Trophoblast cell (in vitro differentiated cells and primary cell): Measurements from ENCODE around the gene CYTH2.

Experiments
- DNase-seq, 2 donors: peaks; one replicate each; pipeline ENCODE4 v3.0.0-alpha.2; 2016
- H2AFZ ChIP-seq: 2 replicates; pipeline ENCODE4 v1.6.1; 2013; ENCODE audit warnings: low read length, moderate library complexity, mild to moderate bottlenecking; ENCODE audit not compliant: insufficient read depth, poor library complexity
- H2AK5ac ChIP-seq: 2 replicates; pipeline ENCODE4 v1.6.1; 2013; ENCODE audit warnings: mild to moderate bottlenecking, low read length
- H2BK120ac ChIP-seq: 2 replicates; pipeline ENCODE4 v1.6.1; 2013; ENCODE audit warnings: low read length, mild to moderate bottlenecking, moderate library complexity; ENCODE audit not compliant: insufficient read depth, poor library complexity
- H2BK12ac ChIP-seq: 2 replicates; pipeline ENCODE4 v1.6.1; 2013; ENCODE audit warnings: mild to moderate bottlenecking, low read length, moderate library complexity
- H2BK5ac ChIP-seq: 2 replicates; pipeline ENCODE4 v1.6.1; 2013; ENCODE audit warnings: low read length, low read depth, moderate library complexity, mild to moderate bottlenecking; ENCODE audit not compliant: poor library complexity
- H3K14ac ChIP-seq: 2 replicates; pipeline ENCODE4 v1.6.1; 2013; ENCODE audit warnings: mild to moderate bottlenecking, low read length
- H3K18ac ChIP-seq: 2 replicates; pipeline ENCODE4 v1.6.1; 2013; ENCODE audit warnings: mild to moderate bottlenecking, low read length
- H3K23ac ChIP-seq: 2 replicates; pipeline ENCODE4 v1.6.1; 2013; ENCODE audit warnings: low read length
- H3K27ac ChIP-seq: 2 replicates; pipeline ENCODE4 v1.5.1; 2013; ENCODE audit warnings: low read depth, mild to moderate bottlenecking, inconsistent platforms, low read length, moderate library complexity
- H3K27me3 ChIP-seq: 2 replicates; pipeline ENCODE4 v1.6.1; 2013; ENCODE audit warnings: inconsistent platforms, mild to moderate bottlenecking, low read length, moderate library complexity; ENCODE audit not compliant: insufficient read depth
- H3K36me3 ChIP-seq, 2 experiments: 1 replicate in 1 of 2; 2 replicates in 1 of 2; pipeline ENCODE4 v1.6.1; 2013; ENCODE audit warnings: low read length in 2 of 2, mild to moderate bottlenecking in 2 of 2, moderate library complexity in 1 of 2; ENCODE audit not compliant: insufficient read depth in 2 of 2, control insufficient read depth in 1 of 2
- H3K4ac ChIP-seq: 2 replicates; pipeline ENCODE4 v1.6.1; 2013; ENCODE audit warnings: low read depth, mild to moderate bottlenecking, low read length, moderate library complexity
- H3K4me1 ChIP-seq, 2 experiments: 1 replicate in 1 of 2; 2 replicates in 1 of 2; pipeline ENCODE4 v1.6.1; 2013; ENCODE audit warnings: low read length in 2 of 2, mild to moderate bottlenecking in 2 of 2, moderate library complexity in 1 of 2; ENCODE audit not compliant: insufficient read depth in 2 of 2, control insufficient read depth in 1 of 2
- H3K4me2 ChIP-seq: 2 replicates; pipeline ENCODE4 v1.6.1; 2013; ENCODE audit warnings: inconsistent platforms, mild to moderate bottlenecking, low read length, moderate library complexity
- H3K4me3 ChIP-seq: 2 replicates; pipeline ENCODE4 v1.5.1; 2013; ENCODE audit warnings: mild to moderate bottlenecking, low read depth, low read length, inconsistent platforms
- H3K79me1 ChIP-seq: one replicate; pipeline ENCODE4 v1.6.1; 2013; ENCODE audit warnings: low read length
- H3K79me2 ChIP-seq: 2 replicates; pipeline ENCODE4 v1.6.1; 2013; ENCODE audit warnings: low read length, mild to moderate bottlenecking; ENCODE audit not compliant: control insufficient read depth, insufficient read depth, poor library complexity
- H3K9ac ChIP-seq: 2 replicates; pipeline ENCODE4 v1.6.1; 2013; ENCODE audit warnings: mild to moderate bottlenecking, low read length
- H3K9me3 ChIP-seq: 2 replicates; pipeline ENCODE4 v1.6.1; 2013; ENCODE audit warnings: low read depth, mild to moderate bottlenecking, control low read depth, inconsistent platforms, low read length; ENCODE audit not compliant: insufficient read depth
- H4K12ac ChIP-seq: 2 replicates; pipeline ENCODE4 v1.6.1; 2013; ENCODE audit warnings: low read depth, mild to moderate bottlenecking, low read length, moderate library complexity
- H4K8ac ChIP-seq: 2 replicates; pipeline ENCODE4 v1.6.1; 2013; ENCODE audit warnings: low read depth, mild to moderate bottlenecking, low read length, moderate library complexity
- H4K91ac ChIP-seq: one replicate; pipeline ENCODE4 v1.6.1; 2013; ENCODE audit warnings: low read depth, mild to moderate bottlenecking, low read length, moderate library complexity
- WGBS: extraction: QIAGEN DNeasy Blood & Tissue Kit; methylation state at CpG from one replicate; pipeline ENCODE4 v1.1.7; 2013; ENCODE audit warnings: missing lambda C conversion rate; ENCODE audit not compliant: insufficient read length, insufficient coverage; ENCODE audit errors: extremely low coverage; 5-methylcytosine and 5-hydroxymethylcytosine counted together

The CYTH2 gene

DNA sequence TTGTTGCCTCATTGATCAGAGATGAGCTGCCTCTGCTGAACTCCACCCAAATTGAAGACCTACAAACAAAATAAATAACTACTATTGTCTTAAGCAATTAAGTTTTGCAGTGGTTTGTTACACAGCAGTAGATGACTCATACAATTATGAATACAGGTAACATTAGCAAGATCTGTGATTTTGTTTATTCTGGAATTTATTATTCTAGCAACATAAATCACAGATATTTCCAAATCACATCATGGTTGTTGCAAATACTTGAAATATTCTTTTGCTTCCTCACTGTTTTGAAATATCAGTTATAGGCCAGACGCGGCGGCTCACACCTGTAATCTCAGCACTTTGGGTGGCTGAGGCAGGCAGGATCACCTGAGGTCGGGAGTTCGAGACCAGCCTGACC, 55.6 kb downstream of the CYTH2 start:
- Histone ChIP-seq H3K14ac (no peak overlapping the region), H3K9me3 (peaks cover 5% of the 10 kb centered on the region), H3K79me2 (no peaks in the 10 kb centered on the region), H3K4ac (no peak overlapping the region), H2BK5ac (no peak overlapping the region), H3K4me2 (no peak overlapping the region), H2BK120ac (no peak overlapping the region), H3K9ac (no peak overlapping the region), H2AK5ac (no peak overlapping the region), H3K36me3 (no peaks in the 10 kb centered on the region), H3K4me1 (no peaks in the 10 kb centered on the region), H3K4me3 (no peak overlapping the region), H2AFZ (no peak overlapping the region), H3K18ac (no peak overlapping the region), H3K23ac (no peak overlapping the region), H4K12ac (no peak overlapping the region), H4K8ac (no peak overlapping the region), H3K27me3 (no peaks in the 10 kb centered on the region), H2BK12ac (no peak overlapping the region), H4K91ac (no peak overlapping the region), H3K27ac (no peak overlapping the region), H3K79me1 (no peaks in the 10 kb centered on the region)
- peak; percentile 28 to 55 for DNase-seq
- WGBS, result no CpG with 5 or more reads among the region's 5 CpGs

DNA sequence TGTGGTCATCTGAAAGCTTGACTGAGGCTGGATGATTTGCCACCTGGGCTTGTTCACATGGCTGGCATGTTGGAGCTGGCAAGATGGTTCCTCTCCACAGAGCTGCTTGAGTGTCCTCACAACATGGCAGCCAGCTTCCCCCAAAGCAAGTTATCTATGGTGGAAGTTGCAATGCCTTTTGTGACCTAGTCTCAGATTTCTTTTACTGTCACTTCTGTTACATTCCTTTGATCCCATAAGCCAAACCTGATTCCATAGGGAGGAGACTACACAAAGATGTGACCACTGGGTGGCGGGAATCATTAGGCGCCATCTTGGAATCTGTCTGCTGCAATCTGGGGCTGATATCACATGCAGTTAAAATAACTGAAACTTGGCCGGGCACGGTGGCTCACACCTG, 60.0 kb downstream of the CYTH2 start:
- Histone ChIP-seq H3K27me3 (no peaks in the 10 kb centered on the region), H3K36me3 (no peaks in the 10 kb centered on the region), H3K4me1 (no peaks in the 10 kb centered on the region), H3K23ac (no peak overlapping the region), H4K91ac (no peak overlapping the region), H4K12ac (no peak overlapping the region), H2AFZ (no peak overlapping the region), H3K4ac (no peak overlapping the region), H2AK5ac (no peak overlapping the region), H2BK5ac (no peak overlapping the region), H3K27ac (no peak overlapping the region), H3K14ac (no peak overlapping the region), H3K4me2 (no peak overlapping the region), H4K8ac (no peak overlapping the region), H3K4me3 (no peak overlapping the region), H3K18ac (no peak overlapping the region), H3K79me1 (no peaks in the 10 kb centered on the region), H3K9me3 (peaks cover 5% of the 10 kb centered on the region), H2BK12ac (no peak overlapping the region), H3K79me2 (no peaks in the 10 kb centered on the region), H2BK120ac (no peak overlapping the region), H3K9ac (no peak overlapping the region)
- WGBS, result no CpG with 5 or more reads among the region's 4 CpGs
- DNase-seq, result no peak

DNA sequence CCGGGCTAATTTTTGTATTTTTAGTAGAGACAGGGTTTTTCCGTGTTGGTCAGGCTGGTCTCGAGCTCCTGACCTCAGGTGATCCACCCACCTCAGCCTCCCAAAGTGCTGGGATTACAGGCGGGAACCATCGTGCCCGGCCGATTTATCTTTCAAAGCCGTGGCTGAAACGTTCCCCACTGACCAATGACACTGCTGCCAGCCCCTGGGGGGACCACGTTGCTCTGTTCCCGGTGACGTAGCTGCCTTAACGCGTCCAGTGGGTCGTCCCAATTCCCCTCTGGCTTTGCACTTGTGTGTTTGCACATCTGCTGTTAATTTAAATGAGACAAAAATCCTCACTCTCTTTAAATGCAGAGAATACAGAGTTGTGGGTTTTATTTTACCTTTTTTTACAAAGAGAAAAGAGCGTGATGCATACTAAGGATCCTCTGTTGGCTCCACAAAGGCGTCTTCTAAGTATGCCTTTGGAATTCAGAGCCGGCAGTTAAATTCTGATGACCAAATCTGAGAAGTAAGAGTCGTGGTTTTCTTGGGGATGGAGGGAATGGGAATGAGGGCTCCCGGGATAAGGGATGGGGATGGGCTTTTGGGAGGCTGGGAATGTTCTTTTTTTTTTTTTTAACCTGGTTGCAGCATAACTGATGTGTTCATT, 61.0 kb downstream of the CYTH2 start:
- Histone ChIP-seq H3K79me2 (no peaks in the 10 kb centered on the region), H2BK120ac (no peak overlapping the region), H3K27ac (no peak overlapping the region), H3K36me3 (no peaks in the 10 kb centered on the region), H3K9ac (no peak overlapping the region), H4K12ac (no peak overlapping the region), H2AK5ac (no peak overlapping the region), H3K27me3 (no peaks in the 10 kb centered on the region), H3K79me1 (no peaks in the 10 kb centered on the region), H3K4ac (no peak overlapping the region), H2AFZ (no peak overlapping the region), H3K23ac (no peak overlapping the region), H3K4me1 (no peaks in the 10 kb centered on the region), H2BK12ac (no peak overlapping the region), H4K8ac (no peak overlapping the region), H3K14ac (no peak overlapping the region), H3K9me3 (peaks cover 5% of the 10 kb centered on the region), H3K4me2 (no peak overlapping the region), H2BK5ac (no peak overlapping the region), H3K4me3 (no peak overlapping the region), H3K18ac (no peak overlapping the region), H4K91ac (peak overlapping the region; percentile 55)
- no CpG with 5 or more reads among the region's 20 CpGs for WGBS
- DNase-seq, result no peak

DNA sequence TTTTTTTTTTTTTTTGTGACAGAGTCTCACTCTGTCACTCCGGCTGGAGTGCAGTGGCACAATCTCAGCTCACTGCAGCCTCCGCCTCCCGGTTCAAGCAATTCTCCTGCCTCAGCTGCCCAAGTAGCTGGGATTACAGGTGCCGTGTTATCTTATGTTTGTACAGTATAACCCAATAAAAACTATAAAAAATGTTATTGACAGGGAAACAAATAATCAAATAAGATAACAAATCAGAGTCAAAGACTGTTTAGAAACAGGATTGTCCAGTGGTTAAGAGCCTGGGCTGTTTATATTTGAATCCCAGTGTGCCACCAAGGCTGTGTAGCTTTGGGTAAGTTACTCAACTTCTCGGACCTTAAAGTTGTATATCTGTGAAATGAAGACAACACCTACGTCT, 61.6 kb downstream of the CYTH2 start:
- no peak overlapping the region for H2BK5ac ChIP-seq
- no peak overlapping the region for H2AFZ ChIP-seq
- peaks cover 5% of the 10 kb centered on the region for H3K9me3 ChIP-seq
- H3K18ac ChIP-seq, result no peak overlapping the region
- no peak overlapping the region for H3K27ac ChIP-seq
- no peak for DNase-seq
- H3K4ac ChIP-seq, result no peak overlapping the region
- no peaks in the 10 kb centered on the region for H3K79me1 ChIP-seq
- no peaks in the 10 kb centered on the region for H3K79me2 ChIP-seq
- WGBS, result no CpG with 5 or more reads among the region's 6 CpGs
- H3K23ac ChIP-seq, result no peak overlapping the region
- H3K9ac ChIP-seq, result no peak overlapping the region
- H3K4me3 ChIP-seq, result no peak overlapping the region
- no peaks in the 10 kb centered on the region for H3K27me3 ChIP-seq
- H3K4me1 ChIP-seq, result no peaks in the 10 kb centered on the region
- H2AK5ac ChIP-seq, result no peak overlapping the region
- H4K12ac ChIP-seq, result no peak overlapping the region
- no peaks in the 10 kb centered on the region for H3K36me3 ChIP-seq
- H2BK120ac ChIP-seq, result no peak overlapping the region
- H4K91ac ChIP-seq, result no peak overlapping the region
- H3K14ac ChIP-seq, result no peak overlapping the region
- H4K8ac ChIP-seq, result no peak overlapping the region
- H3K4me2 ChIP-seq, result no peak overlapping the region
- no peak overlapping the region for H2BK12ac ChIP-seq
